HEK293T (cell line): Measurements from ENCODE around the gene CST9.

Experiments
- CTCF ChIA-PET: fragments of 350-600 bp; formaldehyde crosslinking; extraction: SDS; loops from one replicate; lab custom pipeline; 2021; ENCODE audit warnings: antibody characterized with exemption, inconsistent platforms; lab: Yijun Ruan, JAX
- POLR2A ChIA-PET: fragments of 350-600 bp; formaldehyde crosslinking; extraction: SDS; loops from one replicate; lab custom pipeline; 2020; ENCODE audit warnings: antibody characterized with exemption, inconsistent platforms; lab: Yijun Ruan, JAX
- DNase-seq: peaks from one replicate; pipeline ENCODE4 v3.0.0; 2012; ENCODE audit warnings: mixed read lengths; ENCODE audit errors: extremely low spot score
- ARNT ChIP-seq: fragments of 450-650 bp; IDR thresholded peaks from 2 replicates; pipeline ENCODE4 v1.6.1; 2017; ENCODE audit warnings: mild to moderate bottlenecking
- BHLHE40 ChIP-seq: fragments of 450-650 bp; IDR thresholded peaks from 2 replicates; pipeline ENCODE4 v1.6.1; 2016; ENCODE audit warnings: mild to moderate bottlenecking, moderate library complexity, borderline replicate concordance
- CTBP1 ChIP-seq: fragments of 450-650 bp; IDR thresholded peaks from 2 replicates; pipeline ENCODE4 v1.6.1; 2016; ENCODE audit warnings: borderline replicate concordance
- ELF4 ChIP-seq: fragments of 450-650 bp; IDR thresholded peaks from 2 replicates; pipeline ENCODE4 v1.6.1; 2017; ENCODE audit warnings: antibody characterized with exemption
- FOXA1 ChIP-seq: fragments of 450-650 bp; IDR thresholded peaks from 2 replicates; pipeline ENCODE4 v1.6.1; 2016; ENCODE audit warnings: mild to moderate bottlenecking
- FOXK2 ChIP-seq: fragments of 450-650 bp; IDR thresholded peaks from 2 replicates; pipeline ENCODE4 v1.6.1; 2016; ENCODE audit warnings: mild to moderate bottlenecking
- FOXM1 ChIP-seq: fragments of 450-650 bp; IDR thresholded peaks from 2 replicates; pipeline ENCODE4 v1.6.1; 2017; ENCODE audit warnings: mild to moderate bottlenecking, borderline replicate concordance
- HDGF ChIP-seq: fragments of 450-650 bp; IDR thresholded peaks from 2 replicates; pipeline ENCODE4 v1.6.1; 2017; ENCODE audit warnings: antibody characterized with exemption, borderline replicate concordance
- L3MBTL2 ChIP-seq: fragments of 450-650 bp; conservative IDR thresholded peaks from 2 replicates; pipeline ENCODE4 v1.6.1; 2016; ENCODE audit warnings: mild to moderate bottlenecking
- LEF1 ChIP-seq: fragments of 450-650 bp; IDR thresholded peaks from 2 replicates; pipeline ENCODE4 v1.6.1; 2017; ENCODE audit warnings: mild to moderate bottlenecking, borderline replicate concordance
- NFRKB ChIP-seq: fragments of 450-650 bp; IDR thresholded peaks from 2 replicates; pipeline ENCODE4 v1.6.1; 2016; ENCODE audit warnings: mild to moderate bottlenecking, moderate library complexity
- SP1 ChIP-seq: fragments of 450-650 bp; IDR thresholded peaks from 2 replicates; pipeline ENCODE4 v1.6.1; 2017
- SUZ12 ChIP-seq: fragments of 450-650 bp; IDR thresholded peaks from 2 replicates; pipeline ENCODE4 v1.6.1; 2016; ENCODE audit warnings: mild to moderate bottlenecking
- TARDBP ChIP-seq: fragments of 450-650 bp; IDR thresholded peaks from 2 replicates; pipeline ENCODE4 v1.6.1; 2016
- ZNF384 ChIP-seq: fragments of 450-650 bp; IDR thresholded peaks from 2 replicates; pipeline ENCODE4 v1.6.1; 2016
- TF ChIP-seq, protein P1 (sequence below): fragments of 450-650 bp; IDR thresholded peaks from 2 replicates; pipeline ENCODE4 v1.6.1; 2016

Gene CST9

DNA sequence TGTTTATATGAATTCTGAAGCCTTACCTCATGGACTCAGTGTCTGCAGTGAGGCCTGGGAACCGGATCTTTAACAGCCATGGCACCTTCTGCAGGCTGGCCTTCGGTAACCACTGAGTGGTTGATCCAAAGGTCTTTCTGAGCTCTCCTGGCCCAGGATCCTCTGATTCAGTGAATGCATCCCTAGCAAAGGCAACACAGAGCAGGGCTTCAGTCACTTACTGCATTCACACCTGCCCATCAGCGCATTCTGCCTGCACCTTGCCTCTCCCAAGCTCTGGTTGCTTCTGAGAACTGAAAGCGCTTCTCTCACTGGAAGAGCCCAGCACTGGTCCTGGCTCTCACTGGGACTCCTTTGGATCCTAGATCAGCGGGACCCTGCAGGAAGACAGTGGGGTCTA, 8.4 kb upstream of the CST9 start:
- TF ChIP-seq FOXM1: no peak
- no peak for TF ChIP-seq LEF1
- POLR2A ChIA-PET: no interaction called here
- DNase-seq: no peak
- CTCF ChIA-PET: no interaction called here

DNA sequence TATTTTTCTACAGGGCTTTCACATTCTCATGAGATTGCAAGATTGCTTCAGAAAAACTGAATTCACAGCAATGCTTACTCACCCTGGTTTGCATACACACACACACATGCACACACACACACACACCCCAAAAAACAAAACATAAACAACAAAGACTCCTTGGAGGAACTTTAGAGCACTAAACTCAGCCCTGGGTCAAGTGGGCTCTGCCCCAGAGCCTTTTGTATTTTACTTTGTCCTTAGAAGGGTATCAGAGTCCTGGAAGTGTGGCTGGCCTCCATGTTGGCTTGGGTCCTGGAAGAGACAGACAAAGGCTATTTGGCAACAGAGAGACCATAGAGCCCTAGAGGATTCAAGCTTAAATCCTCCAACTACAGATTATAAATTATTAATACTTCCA, 8.0 kb upstream of the CST9 start:
- TF ChIP-seq FOXA1 (no peak), ELF4 (no peak), SP1 (no peak), TARDBP (no peak), ZNF384 (no peak), LEF1 (no peak), CTBP1 (no peak), BHLHE40 (no peak), L3MBTL2 (no peak), NFRKB (no peak), SUZ12 (no peak), FOXM1 (no peak), ARNT (no peak)
- TF ChIP-seq, protein P1, sequence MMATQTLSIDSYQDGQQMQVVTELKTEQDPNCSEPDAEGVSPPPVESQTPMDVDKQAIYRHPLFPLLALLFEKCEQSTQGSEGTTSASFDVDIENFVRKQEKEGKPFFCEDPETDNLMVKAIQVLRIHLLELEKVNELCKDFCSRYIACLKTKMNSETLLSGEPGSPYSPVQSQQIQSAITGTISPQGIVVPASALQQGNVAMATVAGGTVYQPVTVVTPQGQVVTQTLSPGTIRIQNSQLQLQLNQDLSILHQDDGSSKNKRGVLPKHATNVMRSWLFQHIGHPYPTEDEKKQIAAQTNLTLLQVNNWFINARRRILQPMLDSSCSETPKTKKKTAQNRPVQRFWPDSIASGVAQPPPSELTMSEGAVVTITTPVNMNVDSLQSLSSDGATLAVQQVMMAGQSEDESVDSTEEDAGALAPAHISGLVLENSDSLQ: no peak
- POLR2A ChIA-PET: no interaction called here
- CTCF ChIA-PET: interaction anchor here (0.8 kb wide), 1 partner anchor 10 kb away, joined by 3 read pairs; no protein-coding TSS in a partner anchor
- no peak for DNase-seq

DNA sequence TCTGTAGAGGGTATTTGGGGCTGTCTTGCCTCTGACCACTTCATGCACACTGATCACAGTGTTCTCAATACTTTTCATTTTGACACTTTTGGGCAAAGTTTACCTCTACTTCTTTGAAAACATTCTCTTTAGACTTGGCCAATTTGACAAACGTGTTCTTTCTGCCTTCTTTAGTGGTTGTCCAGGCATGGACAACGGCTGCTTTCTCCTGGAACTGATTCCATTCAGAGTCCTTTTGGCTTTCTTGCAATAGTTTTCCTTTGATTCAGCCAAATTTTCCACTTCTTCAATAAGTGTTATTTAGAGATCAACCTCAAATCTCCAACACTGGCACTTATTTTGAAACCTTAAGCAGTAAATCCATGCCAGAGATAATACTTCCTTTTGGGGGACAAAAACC, 6.7 kb upstream of the CST9 start:
- ChIA-PET POLR2A (no interaction called here), CTCF (no interaction called here)
- no peak for DNase-seq
- TF ChIP-seq ELF4 (no peak), ZNF384 (no peak), CTBP1 (no peak), TARDBP (no peak), FOXK2 (no peak), NFRKB (no peak), FOXM1 (no peak)

DNA sequence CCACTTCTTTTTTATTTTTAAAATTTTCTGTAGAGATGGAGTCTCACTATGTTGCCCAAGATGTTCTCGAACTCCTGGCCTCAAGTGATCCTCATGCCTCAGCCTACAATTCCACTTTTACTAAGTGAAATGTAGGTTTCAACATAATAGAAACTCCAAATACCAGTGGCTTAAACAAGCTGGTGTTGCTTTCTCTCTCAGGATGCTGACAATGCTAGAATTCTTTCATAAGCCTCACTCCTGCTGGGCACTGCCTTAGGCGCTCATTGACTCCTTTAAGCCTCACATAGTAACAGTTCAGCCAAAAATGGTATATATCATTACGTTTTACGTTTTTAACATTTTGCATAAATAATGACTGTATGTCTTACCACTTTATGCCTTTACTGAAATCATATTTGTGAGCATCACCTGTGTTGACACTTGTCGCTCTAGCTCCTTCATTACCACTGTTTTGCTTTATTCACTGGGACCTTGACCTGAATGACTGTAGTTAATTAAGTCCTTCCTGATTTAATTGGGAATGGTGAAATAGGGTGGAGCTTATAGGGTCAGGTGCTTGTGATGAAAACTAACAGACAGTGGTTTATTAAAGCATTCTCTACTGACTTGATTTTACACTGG, 3.9 kb upstream of the CST9 start:
- ChIA-PET POLR2A (no interaction called here), CTCF (no interaction called here)
- TF ChIP-seq TARDBP (no peak), ELF4 (no peak), L3MBTL2 (no peak), NFRKB (no peak)
- no peak for DNase-seq

DNA sequence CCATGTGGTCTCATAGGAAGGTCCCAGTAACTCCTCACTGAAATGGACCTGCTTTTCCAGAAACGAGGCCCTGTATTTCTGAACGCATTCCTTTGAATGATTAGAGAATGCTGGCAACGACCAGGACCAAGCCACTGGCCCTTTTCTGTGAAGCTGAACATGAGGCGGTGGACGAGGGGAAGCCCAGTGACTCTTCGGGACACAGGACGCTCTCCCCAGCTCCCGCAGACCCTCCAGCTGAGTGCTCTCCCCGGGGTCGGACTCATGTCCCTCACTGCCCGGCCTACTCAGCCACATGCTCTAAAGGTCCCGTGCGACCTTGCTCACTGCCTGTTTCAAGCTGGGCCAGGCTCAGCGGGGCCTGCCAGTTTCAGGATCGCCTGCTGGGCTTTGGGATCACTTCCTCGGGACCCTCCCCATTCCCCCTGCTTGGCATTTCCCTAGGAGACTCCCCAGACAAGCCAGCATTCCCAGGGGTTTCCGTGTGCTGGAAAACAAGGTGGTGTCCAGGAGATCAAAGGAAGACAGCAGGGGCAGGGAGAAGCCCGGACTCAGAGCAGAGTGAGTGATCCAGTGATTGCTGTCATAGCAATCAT, 2.6 kb upstream of the CST9 start:
- CTCF ChIA-PET: interaction anchor here (0.7 kb wide), 1 partner anchor 254 kb away, joined by 3 read pairs; no protein-coding TSS in a partner anchor
- POLR2A ChIA-PET: interaction anchor here (0.8 kb wide), 1 partner anchor 29 kb away, joined by 3 read pairs; the partner anchor contains the start of gene CST3
- TF ChIP-seq TARDBP (no peak), ARNT (no peak), FOXA1 (no peak), HDGF (no peak), FOXK2 (no peak), ELF4 (no peak), L3MBTL2 (no peak), NFRKB (no peak), FOXM1 (no peak), ZNF384 (no peak), LEF1 (no peak)
- TF ChIP-seq, protein P1: no peak
- no peak for DNase-seq

DNA sequence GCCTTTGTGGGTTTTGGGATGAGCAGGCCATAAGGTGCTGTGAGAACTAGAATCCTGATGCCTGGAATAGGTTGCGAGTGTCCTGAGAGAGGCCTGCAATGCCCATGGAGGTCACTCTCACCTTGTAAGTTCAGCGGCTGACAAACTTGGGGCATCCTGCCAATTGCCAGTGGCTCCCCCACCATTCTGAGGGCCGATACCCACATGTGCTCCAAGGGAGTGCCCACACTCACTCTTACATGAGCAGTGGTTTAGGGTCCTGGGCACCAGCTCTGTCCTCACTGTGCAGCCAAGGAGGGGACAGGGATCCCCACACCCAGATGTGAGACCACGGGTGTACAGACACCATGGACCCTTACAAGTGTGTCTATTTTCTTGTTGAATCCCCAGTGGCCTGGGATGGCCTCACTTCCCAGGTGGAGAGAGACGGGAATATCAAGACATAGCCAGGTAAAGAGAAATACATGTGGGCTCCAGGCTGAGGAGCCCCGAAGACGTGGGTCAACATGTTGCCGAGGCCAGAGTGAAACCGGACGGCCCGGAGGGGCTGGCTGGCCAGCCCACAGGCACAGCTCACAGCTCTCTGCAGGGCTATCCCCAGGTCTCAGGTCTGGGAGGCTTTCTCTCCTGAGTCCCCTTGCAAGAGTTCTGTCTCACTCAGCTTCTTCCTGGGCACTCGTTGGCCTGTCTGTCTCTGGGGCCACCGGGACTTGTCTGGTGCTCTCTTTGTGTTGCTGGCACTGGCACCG, 2.0 kb upstream of the CST9 start:
- POLR2A ChIA-PET: interaction anchor here (0.9 kb wide), 1 partner anchor 12 kb away, joined by 4 read pairs; no protein-coding TSS in a partner anchor
- CTCF ChIA-PET: interaction anchor here (0.7 to 1.1 kb wide), 3 partner anchors 161 to 254 kb away, joined by 3 to 8 read pairs (median 5); no protein-coding TSS in a partner anchor
- no peak for DNase-seq
- TF ChIP-seq ZNF384 (no peak), BHLHE40 (no peak), ARNT (no peak), TARDBP (no peak), SUZ12 (no peak), L3MBTL2 (no peak), FOXK2 (no peak), FOXM1 (no peak), NFRKB (no peak), SP1 (no peak), HDGF (no peak), FOXA1 (no peak), LEF1 (no peak), CTBP1 (no peak), ELF4 (no peak)
- TF ChIP-seq, protein P1: no peak
